H1 (cell line): ENCODE results near the gene TMEM181.

Source experiments
- CTCF ChIP-seq, 3 experiments: IDR thresholded peaks; 1 replicate in 2 of 3; 2 replicates in 1 of 3; pipeline versions ENCODE4 v1.5.1 to v1.6.1; 2011; ENCODE audit warnings: low read length in 3 of 3, mild to moderate bottlenecking in 3 of 3, inconsistent platforms in 2 of 3, low read depth in 1 of 3, moderate library complexity in 1 of 3; ENCODE audit not compliant: insufficient read depth in 1 of 3; ENCODE audit errors: control extremely low read depth in 1 of 3
- JUN ChIP-seq: IDR thresholded peaks from 2 replicates; pipeline ENCODE4 v1.6.1; 2011; ENCODE audit warnings: low read depth, mild to moderate bottlenecking, improper control_type of control experiment, low read length
- SUZ12 ChIP-seq: fragments of 200-600 bp; sonication (generic); IDR thresholded peaks from 2 replicates; pipeline ENCODE4 v1.6.1; 2012; ENCODE audit warnings: mild to moderate bottlenecking, inconsistent platforms, low read length, moderate library complexity, mixed read lengths

DNA sequence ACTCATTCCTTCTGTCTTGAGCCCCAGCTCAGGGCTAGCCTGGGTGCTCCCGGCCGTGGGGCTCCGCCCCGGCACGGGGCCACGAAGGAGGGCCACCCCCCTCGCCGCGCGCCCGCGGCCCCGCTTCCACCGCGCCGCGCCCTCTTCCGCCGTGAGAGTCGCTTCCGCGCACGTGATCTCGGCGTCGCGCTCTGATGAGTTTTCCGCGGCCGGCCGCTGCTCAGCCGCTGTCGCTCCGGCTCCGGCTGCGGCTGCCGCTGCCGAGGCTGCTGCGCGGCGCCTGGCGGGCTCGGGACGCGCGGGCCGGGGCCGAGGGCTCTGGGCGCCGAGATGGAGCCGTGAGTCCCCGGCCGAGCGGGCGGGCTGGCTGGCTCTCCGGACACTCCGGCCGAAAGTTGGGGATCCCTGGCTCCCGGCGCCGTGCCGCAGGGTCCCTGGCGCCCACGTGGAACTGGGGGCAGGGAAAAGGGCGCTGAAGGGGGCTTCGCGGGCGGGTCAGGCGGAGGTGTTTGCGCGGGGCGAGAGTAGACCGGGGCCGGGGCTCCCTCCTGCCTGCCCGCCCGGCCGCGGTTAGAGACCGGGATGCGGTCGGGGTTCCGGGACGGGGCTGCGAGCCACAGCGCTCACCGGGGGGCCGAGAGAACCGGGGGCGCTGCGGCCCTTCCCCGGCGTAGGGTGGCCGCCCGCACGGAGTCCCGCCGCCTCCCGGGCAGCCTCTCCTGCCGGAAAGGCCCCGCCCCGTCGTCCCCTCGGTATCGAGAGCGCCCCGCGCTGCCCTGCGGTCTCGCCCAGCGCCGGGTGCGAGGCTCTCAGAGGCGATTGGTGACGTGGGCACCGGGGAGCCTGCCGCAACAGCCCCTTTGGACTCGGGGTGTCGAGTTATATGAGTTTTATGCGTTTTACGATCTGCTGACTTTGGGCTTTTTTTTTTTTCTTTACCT lies at the start of gene TMEM181:
- TF ChIP-seq CTCF (IDR thresholded peaks at IDR 0.05; ENCODE audit: control extremely low read depth in 1 of 3, insufficient read depth in 1 of 3, low read depth in 1 of 3, low read length in 3 of 3) (no peak), SUZ12 (0 out of 2 replicates have a peak, but pooled peaks have one; percentile 12), JUN (no peak)
